Endometrial microvascular endothelial cells (primary cell): Measurements from ENCODE around the gene DNAJC24. TPM values are rescaled to one million over a fixed set of nuclear protein-coding genes. Genes with fewer than 3 reads are reported as not detected.

ENCODE experiments used
- in situ Hi-C: cut with HindIII; loops from 2 replicates; pipeline ENCODE4 v1.10.0; 2017; ENCODE audit warnings: low sequenced_read_pairs, low pct_unique_long_range_greater_than_20kb; ENCODE audit errors: inconsistent ontology term
- total RNA-seq: library from RNA; depleted of rRNA; stranded (reverse); fragments of >200 nt; gene quantifications from one replicate; pipeline ENCODE4 v1.2.3, GENCODE V29; 2015; ENCODE audit errors: inconsistent ontology term

Gene DNAJC24
- total RNA-seq, 1 donor from 2014 or later, result 25.9 TPM

GRCh38 chr11:31408201-31408600, 38.5 kb downstream of the DNAJC24 start:
- in situ Hi-C loops, result no loop called here

DNA sequence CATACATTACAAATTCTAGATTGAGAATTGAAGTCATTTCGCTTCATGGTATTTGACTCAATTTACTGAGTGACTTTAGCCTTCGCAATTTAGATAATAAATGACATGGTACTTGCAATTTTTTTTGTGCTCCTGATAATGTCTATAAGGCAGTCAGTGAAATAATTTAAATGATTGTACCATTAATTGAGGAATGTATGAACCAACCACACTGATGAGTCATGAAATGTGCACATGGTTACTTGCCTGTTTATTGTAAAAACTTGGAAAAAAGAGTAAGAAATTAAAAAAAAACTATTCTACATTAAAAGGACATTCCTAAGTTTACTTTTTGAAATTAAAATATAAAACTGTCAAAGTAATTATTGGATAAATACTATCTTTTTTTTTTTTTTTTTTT, 43.3 kb downstream of the DNAJC24 start:
- in situ Hi-C loops, result no loop called here

DNA sequence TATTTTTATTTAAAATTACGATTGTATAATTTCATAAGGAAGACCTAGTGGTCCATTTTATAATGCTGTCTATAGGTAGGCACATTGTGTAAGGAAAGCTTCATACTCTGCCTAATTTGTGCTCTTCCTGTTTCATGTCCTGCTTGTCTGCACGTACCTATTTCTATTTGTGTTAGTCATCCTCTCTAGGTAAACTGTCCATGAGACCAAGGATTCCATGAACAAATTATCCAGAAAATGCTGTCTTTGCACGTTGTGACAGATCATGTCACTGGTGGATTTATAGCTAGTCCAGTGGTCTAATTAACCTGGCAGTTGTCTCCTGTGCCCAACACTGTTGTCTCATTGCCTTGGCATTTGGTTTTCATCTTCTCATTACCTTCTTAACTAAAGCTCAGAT, 44.7 kb downstream of the DNAJC24 start:
- in situ Hi-C loops, result no loop called here

DNA sequence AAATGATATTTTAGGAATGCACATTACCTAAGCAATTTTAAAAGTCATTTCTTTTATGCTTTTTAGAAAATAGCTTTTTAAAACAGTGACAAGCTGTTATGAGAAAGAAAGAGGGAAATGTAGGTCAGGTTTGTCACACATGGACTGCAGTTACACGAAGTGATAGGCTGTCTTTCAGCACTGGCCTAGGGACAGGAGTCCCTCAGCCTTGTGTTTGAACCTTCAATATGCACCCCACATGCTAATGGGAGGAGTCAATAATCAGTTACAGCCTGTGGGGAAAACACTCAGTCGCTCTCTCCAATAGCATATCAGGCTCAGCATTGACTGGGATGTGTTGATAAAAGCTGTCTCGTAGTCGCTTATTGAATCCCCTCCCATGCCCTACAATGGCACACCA, 45.8 kb downstream of the DNAJC24 start:
- in situ Hi-C loops, result no loop called here

GRCh38 chr11:31417357-31417756, 47.7 kb downstream of the DNAJC24 start:
- in situ Hi-C loops, result no loop called here

DNA sequence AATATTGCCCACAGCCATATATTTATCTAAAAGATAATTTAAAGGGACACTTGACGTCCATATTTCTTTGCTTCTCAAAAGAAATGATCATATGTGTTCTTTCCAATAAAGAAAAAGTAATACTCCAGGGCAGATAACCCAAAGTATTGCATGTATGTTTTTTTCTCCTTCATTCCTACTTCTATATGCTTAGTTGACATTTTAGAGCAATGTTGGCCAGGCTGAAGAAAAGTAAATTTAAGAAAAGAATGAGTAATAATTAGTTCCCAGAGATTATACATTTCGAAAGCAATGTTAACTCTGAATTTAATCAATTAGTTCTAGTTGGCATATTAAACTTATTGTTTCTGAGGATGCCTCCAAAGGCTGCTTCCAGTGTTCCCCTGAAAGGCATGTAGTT, 48.2 kb downstream of the DNAJC24 start:
- in situ Hi-C loops, result no loop called here

DNA sequence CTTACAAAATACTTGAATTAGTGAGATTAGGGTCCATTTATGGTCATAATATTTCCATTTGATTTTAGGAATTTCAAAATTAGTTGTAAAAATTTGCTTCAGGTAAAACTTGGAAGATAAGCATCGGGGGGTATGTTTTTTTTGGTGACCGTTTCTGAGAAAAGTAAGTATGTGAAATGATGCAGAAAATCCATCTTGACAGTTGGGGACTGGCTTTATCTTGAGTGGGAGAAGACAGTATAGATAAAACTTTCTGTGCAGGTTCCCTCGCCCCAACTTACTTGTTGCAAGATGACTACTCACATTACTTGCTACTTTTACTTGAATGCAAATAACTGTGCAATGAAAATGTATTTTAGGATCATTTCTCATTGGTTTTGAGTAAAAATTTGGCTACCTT, 49.5 kb downstream of the DNAJC24 start:
- in situ Hi-C loops, result no loop called here

DNA sequence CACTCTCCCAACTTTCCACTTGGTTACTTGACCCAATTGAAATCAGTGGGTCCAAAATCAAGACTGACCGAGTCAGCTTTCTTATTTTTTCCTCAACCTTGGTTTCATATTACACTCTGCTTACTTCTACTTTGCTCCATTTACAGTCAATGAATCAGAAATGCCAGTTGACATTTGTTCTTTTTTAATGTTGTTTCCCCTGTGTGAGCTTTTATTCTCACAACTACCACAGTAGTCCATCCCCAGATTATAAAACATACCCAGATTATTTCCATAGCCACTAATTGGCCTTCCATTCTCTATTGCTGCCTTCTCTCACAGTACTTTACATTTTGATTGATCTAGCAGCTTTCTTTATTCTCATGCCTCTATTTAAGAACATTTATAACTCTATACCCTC, 50.0 kb downstream of the DNAJC24 start:
- in situ Hi-C loops, result no loop called here

- in situ Hi-C loops, result no loop called here
Observed at GRCh38 chr11:31421820-31422219, 52.2 kb downstream of the DNAJC24 start.

GRCh38 chr11:31422703-31423102, 53.0 kb downstream of the DNAJC24 start:
- in situ Hi-C loops, result no loop called here

DNA sequence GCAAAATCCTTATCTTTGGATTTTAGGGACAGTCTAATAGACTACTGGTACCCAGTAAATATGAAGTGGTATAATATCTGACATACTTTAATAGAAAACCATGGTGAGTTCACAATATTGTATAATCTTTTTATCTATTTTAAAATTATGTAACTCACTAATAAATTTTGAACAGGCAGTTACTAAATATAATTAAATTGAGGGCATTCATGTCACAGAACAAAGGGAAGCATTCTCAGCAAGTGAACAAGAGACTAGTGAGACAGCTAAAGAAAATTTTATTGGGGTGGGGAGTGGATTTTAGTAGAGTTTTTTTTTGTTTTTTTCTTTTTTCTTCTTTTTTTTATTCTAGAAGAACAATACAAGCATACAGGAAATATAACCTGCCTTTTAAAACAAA, 55.0 kb downstream of the DNAJC24 start:
- in situ Hi-C loops, result no loop called here

DNA sequence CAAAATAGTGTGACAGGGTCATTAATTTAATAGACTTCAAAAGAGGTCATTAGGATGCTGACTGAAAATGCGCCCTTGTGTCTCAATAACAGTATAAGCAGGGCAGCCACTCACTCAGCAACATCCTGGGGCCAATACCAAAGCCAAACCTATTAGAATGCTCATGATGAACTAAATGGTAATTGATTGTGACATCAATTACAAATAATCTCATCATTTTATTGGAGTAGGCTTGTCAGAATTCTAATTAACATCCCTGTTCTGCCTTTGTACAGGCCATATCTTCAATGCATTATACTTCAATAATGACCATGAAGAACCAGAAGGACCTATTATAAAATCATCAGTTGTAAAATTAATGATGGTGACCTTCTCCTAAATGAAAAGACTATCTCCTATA, 64.2 kb downstream of the DNAJC24 start:
- in situ Hi-C loops, result no loop called here

GRCh38 chr11:31437742-31438435, 68.2 kb downstream of the DNAJC24 start:
- in situ Hi-C loops, result no loop called here

GRCh38 chr11:31441296-31441695, 71.6 kb downstream of the DNAJC24 start:
- in situ Hi-C loops, result no loop called here

- in situ Hi-C loops, result no loop called here
Observed at GRCh38 chr11:31442086-31442485, 72.4 kb downstream of the DNAJC24 start.

GRCh38 chr11:31443802-31444201, 74.1 kb downstream of the DNAJC24 start:
- in situ Hi-C loops, result no loop called here

GRCh38 chr11:31445621-31446020, 76.0 kb downstream of the DNAJC24 start:
- in situ Hi-C loops, result no loop called here

- in situ Hi-C loops, result no loop called here
Observed at GRCh38 chr11:31449040-31449439, 79.4 kb downstream of the DNAJC24 start.

GRCh38 chr11:31450841-31451240, 81.2 kb downstream of the DNAJC24 start:
- in situ Hi-C loops, result no loop called here

- in situ Hi-C loops, result no loop called here
Observed at GRCh38 chr11:31455177-31455576, 85.5 kb downstream of the DNAJC24 start.

DNA sequence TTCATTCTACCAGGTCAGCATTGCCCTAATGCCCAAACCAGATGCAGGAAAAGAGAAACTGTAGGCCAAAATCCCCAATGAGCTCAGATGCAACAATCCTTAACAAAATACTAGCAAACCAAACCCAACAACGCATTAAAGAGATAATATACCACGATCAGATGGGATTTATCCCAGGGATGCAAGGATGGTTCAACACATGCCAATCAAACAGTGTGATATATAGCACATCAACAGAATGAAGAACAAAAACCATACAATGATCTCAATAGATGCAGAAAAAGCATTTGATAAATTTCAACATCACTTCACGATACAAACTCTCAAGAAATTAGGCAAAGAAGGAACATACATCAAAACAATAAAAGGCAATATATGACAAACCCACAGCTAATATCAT, 94.8 kb downstream of the DNAJC24 start:
- in situ Hi-C loops, result no loop called here
